Measurements from ENCODE around the gene EPAS1.

The EPAS1 gene

GRCh38 chr2:46326231-46326980 is 29.2 kb downstream of the EPAS1 start:
- DNase-seq: no peak

GRCh38 chr2:46327627-46328026 is 30.4 kb downstream of the EPAS1 start:
- no peak for DNase-seq

- DNase-seq: no peak
Measured at GRCh38 chr2:46328291-46328690, 31.1 kb downstream of the EPAS1 start.

DNA sequence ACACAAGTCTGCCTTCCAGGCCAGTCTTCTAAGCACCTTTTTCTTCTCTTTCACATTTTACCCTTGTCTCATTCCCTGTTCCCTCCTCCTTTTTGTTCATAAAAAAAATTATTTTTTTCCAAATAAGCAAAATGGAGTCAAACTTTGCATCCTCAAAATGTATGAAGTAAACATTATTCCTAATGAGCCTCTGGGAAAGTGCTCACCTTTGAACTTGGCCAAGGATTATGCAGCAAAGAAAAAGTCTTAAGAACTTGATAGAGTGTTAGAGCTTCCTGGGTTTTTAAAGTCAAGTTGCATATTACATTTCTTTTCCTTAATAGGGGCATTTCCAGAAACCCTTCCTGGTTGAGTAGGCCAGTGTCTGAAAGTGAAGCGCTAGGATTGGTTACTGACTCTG is 31.6 kb downstream of the EPAS1 start:
- DNase-seq: no peak

DNA sequence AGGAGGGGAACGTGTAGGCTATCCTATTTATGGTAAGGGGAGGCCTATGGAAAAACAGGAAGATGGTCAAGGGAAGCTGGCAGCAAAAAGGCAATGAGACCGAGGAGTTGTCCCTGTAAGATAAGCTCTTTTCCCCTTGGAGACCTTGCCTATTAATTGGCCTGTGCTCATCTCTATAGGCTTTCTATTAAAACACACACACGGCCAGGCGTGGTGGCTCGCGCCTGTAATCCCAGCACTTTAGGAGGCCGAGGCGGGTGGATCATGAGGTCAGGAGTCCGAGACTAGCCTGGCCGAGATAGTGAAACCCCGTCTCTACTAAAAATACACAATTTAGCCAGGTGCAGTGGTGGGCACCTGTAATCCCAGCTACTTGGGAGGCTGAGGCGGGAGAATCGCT is 32.1 kb downstream of the EPAS1 start:
- no peak for DNase-seq

DNA sequence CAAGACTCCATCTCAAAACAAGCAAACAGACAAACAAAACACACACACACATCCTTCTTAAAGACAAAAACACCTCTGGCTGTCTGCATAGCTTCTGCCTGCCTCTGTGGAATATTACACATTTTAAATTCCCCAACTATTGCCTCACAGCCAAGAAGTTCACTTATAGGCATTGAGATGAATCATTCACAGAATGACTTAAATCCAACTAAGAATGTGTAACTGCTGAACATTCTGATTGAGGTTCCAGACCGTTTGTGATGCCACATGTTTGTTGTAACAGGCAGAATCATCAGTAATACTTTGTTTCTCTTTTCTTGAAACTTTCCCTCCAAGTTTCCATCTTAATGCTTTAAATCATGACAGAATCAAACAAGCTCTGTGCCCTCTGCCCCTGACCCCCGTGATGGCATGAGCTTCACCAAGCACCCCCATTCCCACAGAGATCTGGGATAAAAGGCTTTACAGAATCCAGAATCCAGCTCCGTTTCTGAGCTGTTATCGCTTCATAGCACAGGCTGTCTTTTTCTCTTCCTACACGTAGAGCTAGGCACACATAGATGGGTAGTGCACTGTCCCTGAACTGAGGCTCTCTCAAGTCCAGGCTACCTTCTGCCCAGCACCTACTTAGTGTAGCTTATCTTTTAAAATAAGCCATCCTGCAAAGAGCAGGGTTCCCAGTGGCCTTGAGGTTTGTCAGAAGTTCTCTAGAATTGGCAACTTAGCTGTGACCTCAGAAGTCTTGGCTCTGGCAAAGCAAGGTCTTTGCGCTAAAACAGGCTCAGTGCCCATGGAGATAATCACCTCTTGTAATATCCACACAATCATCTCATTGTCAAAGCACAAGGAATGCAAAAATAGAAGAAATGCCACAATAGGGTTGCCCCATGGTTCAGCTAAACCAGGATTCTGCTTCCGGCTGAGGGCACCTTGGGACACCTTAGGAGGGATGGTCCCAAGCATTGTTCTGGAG is 32.9 kb downstream of the EPAS1 start:
- DNase-seq: no peak

DNA sequence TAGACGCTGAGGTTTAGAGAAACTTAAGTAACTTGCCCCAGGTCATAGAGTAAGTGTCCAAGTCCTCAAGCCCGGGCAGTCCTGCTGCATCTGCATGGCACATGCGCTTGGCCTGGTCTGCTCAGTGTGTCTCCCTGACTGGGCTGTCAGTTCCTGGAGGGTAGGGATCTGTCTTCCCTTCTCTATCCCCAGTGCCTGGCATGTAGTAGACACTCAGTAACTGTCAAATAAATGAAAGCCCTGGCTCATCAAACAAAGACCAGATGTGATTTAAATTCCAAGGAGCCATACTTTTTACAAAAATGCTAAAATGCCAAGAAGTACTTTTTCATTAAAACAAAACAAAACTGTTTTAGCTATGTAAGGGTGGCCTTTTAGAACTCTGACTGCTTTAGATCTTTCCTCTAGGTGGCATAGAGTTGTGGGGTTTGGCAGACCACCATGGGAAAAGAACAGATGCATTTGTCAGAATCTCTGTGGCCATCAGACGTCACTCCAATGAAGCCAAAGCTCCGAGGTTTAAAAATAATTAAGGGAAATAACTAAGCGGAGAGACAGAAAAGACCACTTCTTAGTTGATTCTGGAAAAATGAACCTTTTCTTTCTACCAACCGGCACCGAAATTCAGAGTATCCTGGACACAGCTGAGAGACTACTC is 34.0 kb downstream of the EPAS1 start:
- no peak for DNase-seq

DNA sequence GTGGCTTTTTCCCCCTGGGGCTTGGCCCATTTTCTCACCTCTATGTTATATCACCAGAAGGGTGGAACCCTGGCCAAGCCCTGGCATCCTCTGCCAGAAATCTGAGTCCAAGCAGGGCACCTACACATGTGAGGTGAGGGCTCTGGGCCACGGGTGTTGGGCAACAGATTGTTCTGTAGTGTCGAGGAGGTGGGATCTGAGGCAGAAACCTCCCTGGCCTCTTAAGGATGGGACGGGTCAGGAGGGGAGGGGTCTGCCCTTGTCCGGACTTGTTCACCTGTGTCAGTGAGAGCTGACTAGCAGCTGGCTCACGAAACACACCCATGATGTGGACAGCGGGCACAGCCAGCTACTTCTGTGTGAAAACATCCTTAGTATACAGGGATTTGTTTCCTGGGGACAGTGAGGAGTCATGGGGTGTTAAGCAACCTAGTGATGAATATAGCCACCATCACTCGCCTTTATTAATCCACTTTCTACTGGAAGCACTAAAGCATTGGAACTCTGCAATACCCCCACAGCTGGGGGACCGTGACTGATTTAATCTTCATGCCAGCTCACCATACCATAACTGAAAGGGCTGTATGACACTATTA is 35.6 kb downstream of the EPAS1 start:
- no peak for DNase-seq

DNA sequence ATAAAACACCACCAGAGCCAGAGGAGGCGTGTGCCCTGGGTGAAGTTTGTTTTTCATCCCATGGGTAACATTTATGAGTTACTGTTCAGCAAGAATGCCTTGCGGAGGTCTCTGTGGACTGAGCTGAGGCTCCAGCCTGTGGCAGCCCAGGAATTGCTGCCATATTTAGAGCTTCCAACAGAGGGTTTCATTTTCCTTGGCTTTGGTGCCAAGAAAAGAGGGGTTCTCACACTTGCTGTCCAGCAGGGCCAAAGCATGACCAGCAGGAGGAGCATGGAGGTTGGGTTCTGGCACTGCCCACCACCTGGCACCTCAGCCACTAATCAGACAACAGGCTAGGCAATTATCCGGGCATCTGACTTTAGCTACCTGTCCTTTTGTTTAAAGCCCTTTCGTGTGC is 36.7 kb downstream of the EPAS1 start:
- DNase-seq: no peak

- no peak for DNase-seq
Measured at GRCh38 chr2:46334389-46335271, 37.4 kb downstream of the EPAS1 start.

GRCh38 chr2:46335391-46336282 is 38.4 kb downstream of the EPAS1 start:
- no peak for DNase-seq

GRCh38 chr2:46336283-46336959 is 39.2 kb downstream of the EPAS1 start:
- no peak for DNase-seq

DNA sequence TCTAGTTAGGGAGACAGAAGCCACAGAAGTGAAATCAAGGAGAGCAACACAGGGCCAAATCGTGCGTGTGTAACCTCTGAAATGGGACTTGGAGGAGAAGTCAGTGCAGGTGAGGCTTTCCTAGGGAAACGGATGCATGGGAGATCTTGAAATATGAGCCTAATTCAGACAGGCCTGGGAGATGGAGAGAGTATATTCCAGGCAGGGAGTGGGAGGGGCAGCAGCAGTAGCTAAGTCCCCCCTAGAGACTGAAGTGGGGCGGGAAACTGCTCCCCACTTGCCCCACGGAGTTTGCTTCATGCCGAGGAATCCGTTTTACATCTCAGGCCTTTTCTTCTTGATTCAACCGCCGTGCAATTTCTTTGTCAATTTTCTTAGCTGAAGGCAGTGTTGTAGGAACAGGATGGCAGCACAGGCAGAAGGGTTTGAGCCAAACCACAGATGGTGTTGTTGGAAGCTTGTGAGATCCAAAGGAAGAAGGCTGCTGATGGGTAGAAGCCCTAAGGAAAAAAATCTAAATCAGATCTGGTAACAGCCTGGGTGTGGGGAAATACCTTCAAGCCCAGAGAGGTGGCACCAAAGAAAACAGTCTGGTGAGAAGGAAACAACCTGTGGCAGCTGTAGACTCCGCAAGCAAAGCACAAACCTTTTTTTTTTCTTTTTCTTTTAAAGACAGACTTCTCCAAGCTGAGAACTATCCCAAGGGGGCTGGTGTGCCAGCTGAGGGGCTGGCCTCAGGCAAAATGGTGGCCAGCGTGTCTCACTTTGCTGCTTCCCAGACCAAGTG is 40.2 kb downstream of the EPAS1 start:
- no peak for DNase-seq

GRCh38 chr2:46338674-46339073 is 41.5 kb downstream of the EPAS1 start:
- DNase-seq: no peak

DNA sequence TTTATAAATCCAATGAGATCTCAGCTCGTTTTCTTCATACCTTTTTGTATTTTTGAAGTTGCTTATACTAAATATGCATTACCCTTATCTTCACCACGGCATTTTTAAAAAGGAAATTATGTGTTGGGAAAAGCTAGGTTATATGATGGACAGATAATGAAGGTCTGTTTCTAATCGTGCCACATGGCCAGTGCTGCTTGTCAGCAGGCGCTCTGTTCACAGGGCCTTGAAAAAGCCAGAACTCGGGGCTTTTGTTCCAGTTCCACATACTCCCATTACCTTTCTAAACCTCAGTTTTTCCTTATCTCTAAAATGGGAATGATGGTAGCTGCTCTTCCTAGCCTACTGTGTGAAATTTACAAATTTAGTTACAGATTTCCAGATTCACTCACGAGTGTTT is 42.0 kb downstream of the EPAS1 start:
- DNase-seq: no peak

DNA sequence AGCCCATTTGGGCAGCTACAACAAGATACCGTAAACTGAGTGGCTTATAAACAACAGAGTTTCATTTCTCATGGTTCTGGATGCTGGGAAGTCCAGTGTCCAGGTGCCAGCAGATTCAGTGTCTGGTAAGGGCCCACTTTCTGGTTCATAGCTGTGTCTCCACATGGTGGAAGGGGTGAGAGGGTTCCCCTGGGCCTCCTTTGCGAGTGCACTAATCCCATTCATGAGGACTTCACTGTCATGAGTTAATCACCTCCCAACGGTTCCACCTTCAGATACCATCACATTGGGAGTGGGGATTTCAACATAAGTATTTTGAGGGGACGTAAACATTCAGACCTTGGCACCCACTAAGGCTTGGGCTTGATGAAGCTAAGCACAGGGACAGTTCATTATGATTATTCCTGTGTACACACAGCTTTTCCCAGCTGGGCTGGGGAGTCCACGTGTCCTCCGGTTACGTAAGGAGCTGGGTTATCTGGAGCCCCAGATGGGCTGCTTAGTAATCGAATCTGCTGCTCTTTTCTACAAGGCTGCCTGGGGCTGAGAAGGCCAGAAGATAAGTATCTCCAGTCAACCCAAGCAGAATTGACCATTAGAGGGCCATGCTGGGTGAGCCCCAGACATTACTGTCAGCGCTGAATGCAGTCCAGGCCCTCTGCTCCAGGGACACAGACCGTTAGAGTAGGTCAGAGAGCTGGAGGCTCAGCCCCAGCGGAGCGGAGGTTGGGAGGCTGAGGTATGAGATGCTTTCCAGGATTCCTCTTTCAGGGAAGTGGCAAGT is 42.7 kb downstream of the EPAS1 start:
- DNase-seq: no peak

DNA sequence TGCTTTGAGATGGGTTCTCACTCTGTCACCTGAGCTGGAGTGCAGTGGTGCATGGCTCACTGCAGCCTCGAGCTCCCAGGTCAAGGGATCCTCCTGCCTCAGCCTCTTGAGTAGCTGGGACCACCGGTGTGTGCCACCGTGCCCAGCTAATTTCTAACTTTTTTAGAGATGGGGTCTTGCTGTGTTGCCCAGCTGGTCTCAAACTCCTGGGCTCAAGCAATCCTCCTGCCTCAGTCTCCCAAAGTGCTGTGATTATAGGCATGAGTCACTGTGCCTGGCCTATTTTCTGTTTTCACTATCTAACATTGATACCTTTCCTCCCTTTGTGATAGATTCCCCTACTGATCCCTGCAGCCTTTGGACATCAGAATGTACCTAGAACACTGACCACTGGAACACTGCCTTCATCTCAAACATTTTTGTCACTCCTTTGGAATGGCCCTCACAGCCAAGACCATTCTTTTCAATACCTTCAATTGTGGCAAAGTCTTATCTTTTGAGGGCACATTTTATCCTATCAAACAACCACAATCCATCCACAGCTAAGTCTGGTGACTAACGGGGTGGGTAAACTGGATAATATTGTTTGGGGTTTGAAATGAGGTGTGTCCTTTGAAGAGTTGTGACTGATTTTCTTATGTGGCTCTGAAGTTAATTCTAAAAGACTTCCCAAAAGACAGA is 43.7 kb downstream of the EPAS1 start:
- no peak for DNase-seq
